Measurements from ENCODE around the gene CEP164. TPM values are rescaled to one million over a fixed set of nuclear protein-coding genes. Genes with fewer than 3 reads are reported as not detected.

The CEP164 gene
- total RNA-seq = 4.9 TPM
- long read RNA-seq, partial matches to known transcripts = 0 of 1 reads
- long read RNA-seq, other reads (novel, unspliced or antisense) = 1 of 1 reads

- intact Hi-C loops (cut with micrococcal nuclease) = no loop called here
- peak; percentile 96 for DNase-seq
- ATAC-seq = peak; percentile 96
Observed at GRCh38 chr11:117327567-117328374, at the start of gene CEP164. CEP164 (plus strand) TSS chr11:117327854; CDS start chr11:117338587, 10,733 bp downstream.

- DNase-seq (no peak), ATAC-seq (no peak)
- intact Hi-C loops (cut with micrococcal nuclease) = no loop called here
Observed at GRCh38 chr11:117278347-117278746, 49.3 kb upstream of the CEP164 start.

GRCh38 chr11:117279711-117280376 is 47.8 kb upstream of the CEP164 start:
- intact Hi-C loops (cut with micrococcal nuclease) = no loop called here
- ATAC-seq (no peak), DNase-seq (no peak)

- ATAC-seq (no peak), DNase-seq (no peak)
Observed at GRCh38 chr11:117281159-117281558, 46.5 kb upstream of the CEP164 start.

GRCh38 chr11:117281869-117282268 is 45.8 kb upstream of the CEP164 start:
- intact Hi-C loops (cut with micrococcal nuclease) = no loop called here
- ATAC-seq = no peak

More at GRCh38 chr11:117281159-117281558, 46.5 kb upstream of the CEP164 start:
- intact Hi-C loops (cut with micrococcal nuclease) = no loop called here

GRCh38 chr11:117282956-117283355 is 44.7 kb upstream of the CEP164 start:
- intact Hi-C loops (cut with micrococcal nuclease) = no loop called here

More at GRCh38 chr11:117281869-117282268, 45.8 kb upstream of the CEP164 start:
- DNase-seq = no peak

GRCh38 chr11:117284053-117284452 is 43.6 kb upstream of the CEP164 start:
- intact Hi-C loops (cut with micrococcal nuclease) = no loop called here
- no peak for ATAC-seq
- no peak for DNase-seq

More at GRCh38 chr11:117282956-117283355, 44.7 kb upstream of the CEP164 start:
- ATAC-seq (no peak), DNase-seq (no peak)

- intact Hi-C loops (cut with micrococcal nuclease) = no loop called here
- DNase-seq = no peak
- ATAC-seq = no peak
Observed at GRCh38 chr11:117286588-117286987, 41.1 kb upstream of the CEP164 start.

- ATAC-seq (no peak), DNase-seq (no peak)
- intact Hi-C loops (cut with micrococcal nuclease) = no loop called here
Observed at GRCh38 chr11:117287668-117288067, 40.0 kb upstream of the CEP164 start.

GRCh38 chr11:117289795-117290194 is 37.9 kb upstream of the CEP164 start:
- ATAC-seq = no peak

GRCh38 chr11:117290809-117291396 is 36.8 kb upstream of the CEP164 start, which contains the start of gene BACE1-AS:
BACE1-AS (plus strand) TSS chr11:117291346.
- no peak for ATAC-seq
- intact Hi-C loops (cut with micrococcal nuclease) = no loop called here
- DNase-seq = no peak

More at GRCh38 chr11:117289795-117290194, 37.9 kb upstream of the CEP164 start:
- DNase-seq = no peak
- intact Hi-C loops (cut with micrococcal nuclease) = no loop called here

GRCh38 chr11:117292616-117293015 is 35.0 kb upstream of the CEP164 start:
- intact Hi-C loops (cut with micrococcal nuclease) = no loop called here
- no peak for DNase-seq
- no peak for ATAC-seq

GRCh38 chr11:117295438-117296137 is 32.1 kb upstream of the CEP164 start:
- intact Hi-C loops (cut with micrococcal nuclease) = no loop called here
- DNase-seq (no peak), ATAC-seq (no peak)

- ATAC-seq (no peak), DNase-seq (no peak)
- intact Hi-C loops (cut with micrococcal nuclease) = no loop called here
Observed at GRCh38 chr11:117296881-117297280, 30.8 kb upstream of the CEP164 start.

GRCh38 chr11:117298195-117298594 is 29.5 kb upstream of the CEP164 start:
- DNase-seq (no peak), ATAC-seq (no peak)
- intact Hi-C loops (cut with micrococcal nuclease) = no loop called here

- intact Hi-C loops (cut with micrococcal nuclease) = no loop called here
- ATAC-seq = peak; percentile 10
- no peak for DNase-seq
Observed at GRCh38 chr11:117299351-117300282, 28.0 kb upstream of the CEP164 start.

GRCh38 chr11:117300283-117300663 is 27.4 kb upstream of the CEP164 start:
- ATAC-seq (peak; percentile 68), DNase-seq (peak; percentile 54)
- intact Hi-C loops (cut with micrococcal nuclease) = no loop called here

GRCh38 chr11:117300773-117301172 is 26.9 kb upstream of the CEP164 start:
- peak; percentile 11 for ATAC-seq
- intact Hi-C loops (cut with micrococcal nuclease) = no loop called here
- DNase-seq = no peak

Measured in left ventricle myocardium superior (tissue), 1 donor.